ENCODE data around the gene FAM168B.
"Not testable (repeated sequence)": the region's sequence is repeated elsewhere in the genome, so short reads cannot be mapped to it uniquely, and the experiment has no call there.

FAM168B gene

GRCh38 chr2:131094463-131095281 is 1.4 kb upstream of the FAM168B start:
- no peak for DNase-seq (ENCODE audit: low read depth)

DNA sequence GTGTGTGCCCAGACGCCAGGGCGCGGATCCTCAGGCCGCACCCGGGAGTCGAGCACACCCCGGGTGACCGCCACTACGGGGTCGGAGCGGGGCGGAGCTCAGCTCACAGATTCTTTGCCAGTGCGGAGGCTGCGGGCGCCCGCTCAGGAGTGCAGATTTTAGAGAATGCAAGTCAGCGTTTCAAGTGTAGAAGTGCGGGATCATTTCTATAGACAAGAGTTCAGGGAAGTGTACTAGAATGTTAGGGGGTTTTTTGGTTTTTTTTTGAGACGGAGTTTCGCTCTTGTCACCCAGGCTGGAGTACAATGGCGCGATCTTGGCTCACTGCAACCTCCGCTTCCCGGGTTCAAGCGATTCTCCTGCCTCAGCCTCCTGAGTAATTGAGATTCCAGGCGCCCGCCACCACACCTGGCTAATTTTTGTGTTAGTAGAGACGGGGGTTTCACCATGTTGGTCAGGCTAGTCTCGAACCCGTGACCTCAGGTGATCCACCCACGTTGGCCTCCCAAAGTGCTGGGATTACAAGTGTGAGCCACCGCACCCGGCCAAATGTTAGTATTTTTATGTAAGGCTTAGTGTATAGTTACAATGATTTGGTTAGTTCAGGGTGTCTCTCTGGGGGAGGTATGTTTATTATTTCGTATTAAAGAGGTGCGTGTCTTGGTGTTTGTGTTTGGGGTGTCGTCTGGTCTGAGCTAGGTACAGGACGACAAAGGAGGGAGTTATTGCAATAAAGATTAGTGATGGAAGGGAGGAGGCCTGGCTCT is 619 bp upstream of the FAM168B start:
- DNase-seq (ENCODE audit: low read depth) = peak; percentile 11

GRCh38 chr2:131092458-131093005 is 728 bp downstream of the FAM168B start:
- no peak for DNase-seq (ENCODE audit: low read depth)

DNA sequence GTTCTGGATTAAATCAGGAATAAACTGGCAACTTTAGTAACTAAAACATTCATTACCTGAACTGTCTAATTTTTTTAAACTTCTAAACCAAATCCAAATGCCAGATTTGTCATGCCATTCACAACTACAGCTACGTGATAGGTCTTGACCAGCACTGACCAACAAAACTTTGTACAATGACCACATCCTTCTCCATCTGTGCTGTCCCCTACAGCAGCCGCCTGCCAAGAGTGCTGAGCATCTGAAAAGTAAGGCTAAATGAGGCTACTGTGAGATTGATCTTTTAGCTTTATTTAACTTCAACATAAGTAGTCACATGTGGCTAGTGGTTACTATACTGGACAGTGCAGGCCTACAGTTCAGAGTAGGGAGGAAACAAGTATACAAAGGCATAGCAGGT is 7.6 kb downstream of the FAM168B start:
- no peak for DNase-seq (ENCODE audit: low read depth)

DNA sequence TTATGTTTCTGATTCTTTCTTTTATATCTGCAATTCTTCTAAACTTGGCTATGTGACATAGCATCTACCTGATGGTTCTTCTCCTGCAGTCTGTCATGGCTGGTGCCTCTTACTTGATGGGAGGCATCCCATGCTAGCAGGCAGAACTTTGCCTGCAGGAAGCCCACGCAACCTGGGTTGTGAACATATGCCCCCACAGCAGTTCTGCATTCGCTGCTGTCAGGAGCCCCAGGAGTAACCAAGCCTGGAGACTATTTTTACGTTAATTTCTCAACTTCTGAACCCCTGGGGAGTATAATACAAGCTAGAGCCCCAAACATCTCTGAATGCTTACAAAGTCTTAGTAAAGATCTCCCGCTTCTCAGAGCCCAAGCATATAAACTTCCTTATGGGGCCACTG is 12.1 kb downstream of the FAM168B start:
- no peak for DNase-seq (ENCODE audit: low read depth)

DNA sequence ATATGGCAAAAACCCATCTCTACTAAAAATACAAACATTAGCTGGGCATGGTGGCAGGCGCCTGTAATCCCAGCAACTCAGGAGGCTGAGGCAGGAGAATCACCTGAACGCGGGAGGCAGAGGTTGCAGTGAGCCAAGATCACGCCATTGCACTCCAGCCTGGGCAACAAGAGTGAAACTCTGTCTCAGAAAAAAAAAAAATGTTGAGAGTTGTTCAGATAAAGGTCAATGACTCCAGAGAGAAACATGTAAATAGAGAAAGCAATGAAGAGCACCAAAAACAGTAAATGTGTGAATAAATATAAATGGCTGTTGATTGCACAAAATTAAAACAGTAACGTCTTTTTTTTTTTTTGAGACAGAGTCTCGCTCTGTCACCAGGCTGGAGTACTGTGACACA is 13.3 kb downstream of the FAM168B start:
- not testable (repeated sequence) for DNase-seq (ENCODE audit: low read depth)

- no peak for DNase-seq (ENCODE audit: low read depth)
These were observed 15.3 kb downstream of the FAM168B start for GRCh38 chr2:131077966-131078365.

GRCh38 chr2:131077182-131077846 is 15.9 kb downstream of the FAM168B start:
- no peak for DNase-seq (ENCODE audit: low read depth)

DNA sequence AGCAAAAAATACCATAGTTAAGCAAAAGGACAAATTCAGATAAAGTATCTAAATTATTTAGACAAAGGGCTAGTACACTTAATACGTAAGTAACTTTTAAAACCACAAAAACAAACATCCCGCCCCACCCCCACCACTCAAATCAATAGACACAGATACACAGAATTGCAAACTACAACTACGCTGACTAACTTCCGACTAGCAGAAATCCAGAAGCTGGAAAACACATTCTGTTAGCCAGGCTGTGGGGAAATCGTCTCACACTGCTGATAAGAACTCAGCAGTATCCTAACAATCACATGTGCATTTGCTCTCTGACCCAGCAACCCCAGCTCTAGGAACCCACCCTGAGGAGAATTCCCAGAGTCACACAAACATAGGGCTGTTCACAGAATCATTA is 16.6 kb downstream of the FAM168B start:
- DNase-seq (ENCODE audit: low read depth) = no peak

GRCh38 chr2:131075578-131075977 is 17.7 kb downstream of the FAM168B start:
- DNase-seq (ENCODE audit: low read depth) = not testable (repeated sequence)

- DNase-seq (ENCODE audit: low read depth) = not testable (repeated sequence)
These were observed 25.1 kb downstream of the FAM168B start for GRCh38 chr2:131068172-131068571.

DNA sequence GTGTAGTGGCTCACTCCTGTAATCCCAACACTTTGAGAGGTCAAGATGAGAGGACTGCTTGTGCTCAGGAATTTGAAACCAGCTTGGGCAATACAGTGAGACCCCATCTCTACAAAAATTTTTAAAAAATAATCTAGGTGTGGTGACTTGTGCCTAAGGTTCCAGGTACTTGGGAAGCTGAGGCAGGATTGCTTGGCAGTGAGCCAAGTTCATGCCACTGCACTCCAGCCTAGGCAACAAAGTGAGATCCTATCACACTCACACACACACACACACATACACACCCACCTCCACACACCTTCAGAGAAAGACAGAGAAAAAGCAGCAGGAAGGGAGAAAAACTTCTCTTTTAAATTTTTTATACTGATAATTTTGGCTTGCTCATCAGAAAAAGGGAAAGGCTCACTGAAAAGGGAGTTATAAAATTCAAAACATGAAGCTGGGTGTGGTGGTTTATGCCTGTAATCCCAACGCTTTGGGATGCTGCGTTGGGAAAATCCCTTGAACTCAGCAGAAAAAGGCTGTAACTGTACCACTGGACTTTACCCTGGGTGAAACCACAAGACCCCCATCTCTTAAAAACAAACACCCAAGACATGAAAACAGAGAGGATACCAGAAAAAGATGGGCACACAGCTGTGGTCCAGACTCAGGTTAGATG is 25.7 kb downstream of the FAM168B start:
- DNase-seq (ENCODE audit: low read depth) = no peak

DNA sequence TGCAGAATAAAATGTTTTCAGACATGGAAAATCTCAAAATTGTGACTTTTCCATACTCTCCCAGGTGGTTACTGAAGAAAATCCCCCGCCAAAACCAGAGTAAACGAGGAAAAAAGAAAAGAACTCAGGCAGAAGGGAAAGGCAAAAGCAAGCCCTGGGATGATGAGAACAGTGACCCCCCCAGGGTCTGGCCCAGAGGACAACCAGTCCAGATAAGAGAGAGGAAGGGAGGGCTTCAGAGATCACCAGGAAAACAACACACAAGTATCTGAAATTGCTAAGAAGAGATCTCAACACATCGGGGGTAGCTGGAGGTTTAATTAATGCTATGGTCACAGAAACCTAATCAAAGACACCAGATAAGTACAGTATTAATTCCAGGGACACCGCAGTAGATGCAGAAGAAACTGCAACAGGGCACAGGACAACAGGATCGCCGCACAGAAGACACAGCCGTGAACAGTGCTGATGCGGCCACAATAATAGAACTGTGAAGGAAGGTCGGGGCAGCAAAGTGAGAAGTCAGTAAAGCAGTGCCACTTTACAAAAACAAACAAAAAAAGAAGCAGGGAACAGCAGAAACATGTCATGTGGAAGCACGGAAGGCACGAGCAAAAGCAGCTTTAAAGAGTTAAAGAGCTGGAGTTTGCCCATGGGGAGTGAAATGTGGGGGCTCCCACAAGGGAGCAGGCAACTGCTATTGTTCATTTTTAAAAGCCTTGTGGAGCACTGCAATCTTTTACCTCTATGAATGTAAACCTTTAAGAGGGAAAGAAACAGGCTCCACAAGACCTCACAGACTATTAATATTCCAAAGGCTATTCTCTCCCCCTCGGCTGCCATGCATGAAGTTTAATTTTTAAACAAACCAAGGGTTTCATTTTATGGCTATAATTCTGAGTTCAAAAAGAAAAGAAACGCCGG is 28.4 kb downstream of the FAM168B start:
- DNase-seq (ENCODE audit: low read depth) = no peak

GRCh38 chr2:131063501-131064283 is 29.6 kb downstream of the FAM168B start:
- DNase-seq (ENCODE audit: low read depth) = no peak

- DNase-seq (ENCODE audit: low read depth) = no peak
These were observed 34.3 kb downstream of the FAM168B start for GRCh38 chr2:131058920-131059319.

DNA sequence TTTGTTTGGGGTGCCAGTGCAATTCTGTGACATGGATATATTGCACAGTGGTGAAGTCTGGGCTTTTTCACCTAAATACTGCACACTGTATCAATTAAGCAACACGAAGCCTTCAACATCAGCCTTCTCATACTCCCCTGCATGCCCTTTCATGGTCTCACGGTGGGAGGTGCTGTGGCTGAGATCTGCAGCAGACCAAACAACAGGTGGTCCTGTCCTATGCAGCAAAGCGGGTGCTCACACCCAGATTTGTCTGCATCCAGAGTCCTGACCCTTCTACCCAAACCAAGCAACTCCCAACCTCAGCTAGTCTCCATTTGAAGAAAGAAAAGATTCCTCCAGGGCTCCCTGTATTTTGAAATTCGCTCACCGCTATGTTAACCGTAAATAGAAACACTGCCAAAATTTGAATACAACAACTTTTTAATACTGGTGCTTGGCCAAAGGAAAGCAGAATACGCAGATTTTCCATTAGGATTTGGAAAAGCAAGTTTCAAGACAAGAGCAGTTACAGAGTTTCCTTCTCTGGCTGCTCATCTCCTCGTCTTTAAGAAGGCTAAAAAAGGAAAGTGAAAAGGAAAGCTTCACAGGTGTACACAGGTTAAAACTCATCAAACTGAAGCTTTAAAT is 34.9 kb downstream of the FAM168B start:
- DNase-seq (ENCODE audit: low read depth) = no peak

DNA sequence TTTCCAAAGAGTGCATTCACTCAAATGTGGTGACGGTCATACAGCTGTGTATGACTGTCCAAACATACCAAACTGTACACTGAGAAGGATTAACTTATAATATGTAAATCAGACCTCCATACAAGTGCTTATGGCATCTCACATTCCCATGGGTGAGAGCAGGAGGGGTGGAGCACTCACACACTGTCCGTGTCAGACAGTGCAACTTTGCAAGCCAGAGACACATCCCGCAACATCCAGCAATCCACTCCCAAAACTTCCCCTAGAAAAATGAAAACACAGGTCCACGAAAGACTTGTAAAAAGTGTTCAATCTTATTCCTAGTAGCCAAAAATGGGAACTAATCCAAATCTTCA is 36.4 kb downstream of the FAM168B start:
- DNase-seq (ENCODE audit: low read depth) = no peak

DNA sequence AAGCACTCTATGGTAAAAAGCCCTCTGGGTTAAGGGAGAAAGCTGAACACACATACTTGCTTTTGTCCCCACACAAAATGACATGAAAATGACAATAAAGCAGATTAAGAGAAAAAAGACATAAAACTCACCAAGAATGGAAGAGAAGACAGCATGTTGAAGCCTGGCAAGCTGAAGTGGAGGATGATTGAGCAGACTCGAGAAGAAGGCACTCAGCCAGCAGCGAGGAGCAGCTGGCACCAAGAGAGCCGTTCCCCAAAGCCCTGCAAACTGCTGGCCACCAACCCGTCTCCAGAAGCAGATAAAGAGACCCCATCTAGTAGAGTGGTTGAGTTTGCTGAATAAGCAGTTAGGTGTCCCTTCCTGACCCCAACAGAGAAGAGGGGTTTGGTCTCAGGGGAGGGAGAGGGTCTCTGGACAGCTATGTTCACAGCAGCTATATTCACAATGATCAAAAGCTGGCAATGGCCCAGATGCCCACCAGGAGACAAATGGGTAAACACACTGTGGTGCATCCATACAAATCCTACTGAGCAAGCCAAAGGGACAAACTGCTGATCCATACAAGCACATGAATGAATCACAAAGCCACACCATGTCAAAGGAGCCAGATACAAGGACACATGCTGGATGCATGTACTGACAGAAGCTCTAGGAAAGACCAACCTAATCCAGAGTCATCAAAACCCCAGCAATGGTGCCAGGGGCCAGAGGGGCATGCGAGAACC is 36.9 kb downstream of the FAM168B start:
- DNase-seq (ENCODE audit: low read depth) = no peak

Measured in activated T-cell treated with anti-CD3 and anti-CD28 coated beads for 48 hours (primary cell).